Natural killer cell (primary cell): ENCODE data around the gene HELZ. TPM values are rescaled to one million over a fixed set of nuclear protein-coding genes. Genes with fewer than 3 reads are reported as not detected.
A peak's percentile ranks its signal among the peaks of the same experiment; 100 is the strongest.

Experiments
- ATAC-seq, 3 donors: fragments of 150-1000 bp in 2 of 3; fragments of 200-7000 bp in 1 of 3; cut with Tn5 transposase; 1 replicate in 1 of 3; 2 replicates in 2 of 3; pipeline ENCODE4 v1.10.0; 2021; ENCODE audit warnings: mild to moderate bottlenecking in 2 of 3, moderate library complexity in 2 of 3
- DNase-seq, 2 donors: peaks; one replicate each; pipeline versions ENCODE4 v3.0.0 to v3.0.0-alpha.2; 2013 to 2021; ENCODE audit warnings: mixed read lengths in 1 of 2
- H3K27ac ChIP-seq: one replicate; pipeline ENCODE4 v1.5.1; 2013; ENCODE audit warnings: mild to moderate bottlenecking, low read length
- H3K27me3 ChIP-seq: one replicate; pipeline ENCODE4 v1.6.1; 2013; ENCODE audit warnings: low read length; ENCODE audit not compliant: control insufficient read depth, insufficient read depth
- H3K36me3 ChIP-seq: one replicate; pipeline ENCODE4 v1.6.1; 2013; ENCODE audit warnings: low read length; ENCODE audit not compliant: control insufficient read depth, insufficient read depth
- H3K4me1 ChIP-seq: one replicate; pipeline ENCODE4 v1.6.1; 2013; ENCODE audit warnings: low read length; ENCODE audit not compliant: control insufficient read depth, insufficient read depth
- H3K4me3 ChIP-seq: one replicate; pipeline ENCODE4 v1.5.1; 2013; ENCODE audit warnings: low read length
- H3K9me3 ChIP-seq: one replicate; pipeline ENCODE4 v1.6.1; 2013; ENCODE audit warnings: low read length; ENCODE audit not compliant: control insufficient read depth, insufficient read depth
- H3K27ac Mint-ChIP-seq, 2 donors: one replicate each; pipeline ENCODE4 v1.8.0; 2022; ENCODE audit warnings: mild to moderate bottlenecking in 2 of 2, mixed read lengths in 2 of 2, moderate library complexity in 1 of 2
- H3K27me3 Mint-ChIP-seq, 2 donors: one replicate each; pipeline ENCODE4 v1.8.0; 2022; ENCODE audit warnings: low read depth in 2 of 2, mixed read lengths in 2 of 2
- H3K36me3 Mint-ChIP-seq: one replicate; pipeline ENCODE4 v1.8.0; 2022; ENCODE audit warnings: mixed read lengths
- H3K4me1 Mint-ChIP-seq, 2 donors: one replicate each; pipeline ENCODE4 v1.8.0; 2022; ENCODE audit warnings: mixed read lengths in 2 of 2
- H3K4me3 Mint-ChIP-seq: one replicate; pipeline ENCODE4 v1.8.0; 2022; ENCODE audit warnings: mild to moderate bottlenecking, moderate library complexity, mixed read lengths
- H3K9me3 Mint-ChIP-seq, 2 donors: one replicate each; pipeline ENCODE4 v1.8.0; 2022; ENCODE audit warnings: mixed read lengths in 2 of 2
- WGBS: methylation state at CpG from one replicate; pipeline ENCODE4 v1.1.7; 2013; ENCODE audit warnings: missing lambda C conversion rate; ENCODE audit not compliant: insufficient coverage; 5-methylcytosine and 5-hydroxymethylcytosine counted together
- intact Hi-C: fragments of 100-400 bp; cut with micrococcal nuclease; formaldehyde crosslinking; loops from one replicate; pipeline ENCODE4 v1.14.2; 2022
- total RNA-seq, 4 donors: library from RNA; stranded (reverse); fragments of 120-200 nt in 1 of 4; gene quantifications; one replicate each; pipeline versions ENCODE4 v1.2.3 to v1.2.4, GENCODE V29; 2013 to 2022
- TF ChIP-seq, protein P1 (sequence below): fragments of 200-600 bp; IDR thresholded peaks from one replicate; pipeline ENCODE4 v1.8.0; 2022; ENCODE audit warnings: antibody characterized with exemption

HELZ gene
- total RNA-seq, 3 donors from 2014 or later (not counting 1 experiment from before 2014, with no cell fraction given): 274 to 355 (median 292) TPM

DNA sequence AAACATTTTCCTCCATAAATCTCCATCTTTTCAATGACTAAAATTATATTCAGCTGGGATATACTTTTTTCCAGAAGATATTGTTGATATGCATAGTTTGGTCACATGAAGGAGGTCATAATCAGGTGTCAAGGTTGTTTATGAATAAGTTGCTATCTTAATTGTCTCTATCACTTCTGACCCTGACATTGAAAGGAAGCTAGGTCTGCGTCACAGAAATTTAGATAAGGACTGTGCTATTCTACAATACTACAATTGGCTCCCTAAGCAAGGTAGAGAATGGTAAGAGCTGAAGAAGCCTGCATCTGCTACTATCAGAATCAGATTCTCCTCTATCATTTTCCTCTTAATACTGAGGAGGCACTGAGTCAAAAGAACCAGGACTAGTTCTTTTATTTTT, 133.2 kb downstream of the HELZ start:
- Histone ChIP-seq H3K4me1 (no peaks in the 10 kb centered on the region), H3K27ac (no peak overlapping the region), H3K4me3 (no peak overlapping the region), H3K27me3 (no peaks in the 10 kb centered on the region), H3K36me3 (peaks cover 80% of the 10 kb centered on the region), H3K9me3 (no peaks in the 10 kb centered on the region)
- Mint-ChIP-seq H3K36me3 (peaks cover 57% of the 10 kb centered on the region), H3K27ac (no peak overlapping the region), H3K4me3 (no peak overlapping the region), H3K27me3 (no peaks in the 10 kb centered on the region), H3K9me3 (peaks cover 5 to 15% of the 10 kb centered on the region in 2 donors), H3K4me1 (peaks cover 25 to 29% of the 10 kb centered on the region in 2 donors)
- no peak for DNase-seq
- ATAC-seq: no peak
- TF ChIP-seq, protein P1, sequence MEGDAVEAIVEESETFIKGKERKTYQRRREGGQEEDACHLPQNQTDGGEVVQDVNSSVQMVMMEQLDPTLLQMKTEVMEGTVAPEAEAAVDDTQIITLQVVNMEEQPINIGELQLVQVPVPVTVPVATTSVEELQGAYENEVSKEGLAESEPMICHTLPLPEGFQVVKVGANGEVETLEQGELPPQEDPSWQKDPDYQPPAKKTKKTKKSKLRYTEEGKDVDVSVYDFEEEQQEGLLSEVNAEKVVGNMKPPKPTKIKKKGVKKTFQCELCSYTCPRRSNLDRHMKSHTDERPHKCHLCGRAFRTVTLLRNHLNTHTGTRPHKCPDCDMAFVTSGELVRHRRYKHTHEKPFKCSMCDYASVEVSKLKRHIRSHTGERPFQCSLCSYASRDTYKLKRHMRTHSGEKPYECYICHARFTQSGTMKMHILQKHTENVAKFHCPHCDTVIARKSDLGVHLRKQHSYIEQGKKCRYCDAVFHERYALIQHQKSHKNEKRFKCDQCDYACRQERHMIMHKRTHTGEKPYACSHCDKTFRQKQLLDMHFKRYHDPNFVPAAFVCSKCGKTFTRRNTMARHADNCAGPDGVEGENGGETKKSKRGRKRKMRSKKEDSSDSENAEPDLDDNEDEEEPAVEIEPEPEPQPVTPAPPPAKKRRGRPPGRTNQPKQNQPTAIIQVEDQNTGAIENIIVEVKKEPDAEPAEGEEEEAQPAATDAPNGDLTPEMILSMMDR: no peak
- intact Hi-C loops: no loop called here
- no CpG with 5 or more reads among the region's 1 CpG for WGBS

DNA sequence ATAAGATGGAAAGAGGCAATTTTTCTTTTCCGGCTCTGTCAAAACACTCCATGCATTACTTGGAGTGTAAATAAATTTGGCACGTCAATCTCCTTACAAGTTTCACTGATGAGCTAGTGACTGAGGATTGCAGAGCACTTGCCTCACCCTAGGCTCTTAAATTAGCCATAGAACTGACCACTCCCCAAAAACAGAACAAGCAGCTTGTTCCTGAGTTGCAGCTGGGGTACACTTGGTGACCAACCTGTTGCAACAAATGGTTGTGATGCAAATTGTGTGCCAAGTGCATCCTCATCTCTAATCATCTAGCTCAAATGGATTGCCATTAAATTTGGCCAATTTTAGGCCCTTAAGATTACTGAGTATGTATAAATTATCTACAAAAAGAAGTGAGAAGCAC, 133.7 kb downstream of the HELZ start:
- peaks cover 53% of the 10 kb centered on the region for H3K36me3 Mint-ChIP-seq
- peaks cover 4 to 13% of the 10 kb centered on the region in 2 donors for H3K9me3 Mint-ChIP-seq
- Histone ChIP-seq H3K27ac (no peak overlapping the region), H3K4me1 (no peaks in the 10 kb centered on the region), H3K4me3 (no peak overlapping the region), H3K9me3 (no peaks in the 10 kb centered on the region), H3K27me3 (no peaks in the 10 kb centered on the region), H3K36me3 (peaks cover 80% of the 10 kb centered on the region)
- peak overlapping the region in 1 of 2 donors; percentile 11 for H3K27ac Mint-ChIP-seq
- H3K4me3 Mint-ChIP-seq: no peak overlapping the region
- WGBS: 96% methylated on average over 2 of the region's 2 CpGs
- TF ChIP-seq, protein P1: no peak
- ATAC-seq (no peak), DNase-seq (no peak)
- H3K4me1 Mint-ChIP-seq: peaks cover 22 to 29% of the 10 kb centered on the region in 2 donors
- intact Hi-C loops: no loop called here
- no peaks in the 10 kb centered on the region for H3K27me3 Mint-ChIP-seq

DNA sequence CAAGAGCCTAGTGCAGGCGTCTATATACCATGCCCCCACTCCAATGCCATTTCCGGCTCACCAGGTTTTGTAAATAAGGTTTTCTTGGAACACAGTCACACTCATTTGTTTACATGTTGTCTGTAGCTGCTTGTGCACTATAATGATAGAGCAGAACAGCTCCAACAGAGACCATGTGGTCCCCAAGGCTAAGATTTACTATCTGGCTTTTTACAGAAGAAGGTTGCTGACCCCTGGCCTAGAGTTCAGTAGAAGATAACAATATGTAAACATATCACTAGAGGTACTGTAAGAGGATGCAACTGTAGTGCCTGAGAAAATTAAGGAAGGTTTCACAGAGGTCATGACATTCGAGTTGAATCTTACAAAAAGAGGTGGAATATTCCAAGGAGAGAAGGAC, 134.4 kb downstream of the HELZ start:
- peaks cover 3 to 8% of the 10 kb centered on the region in 2 donors for H3K9me3 Mint-ChIP-seq
- no peak for ATAC-seq
- H3K36me3 Mint-ChIP-seq: peaks cover 46% of the 10 kb centered on the region
- Histone ChIP-seq H3K4me1 (no peaks in the 10 kb centered on the region), H3K27me3 (no peaks in the 10 kb centered on the region), H3K36me3 (peaks cover 76% of the 10 kb centered on the region), H3K4me3 (no peak overlapping the region), H3K27ac (no peak overlapping the region), H3K9me3 (no peaks in the 10 kb centered on the region)
- WGBS: 97% methylated on average over 2 of the region's 3 CpGs
- no peak overlapping the region for H3K4me3 Mint-ChIP-seq
- H3K27me3 Mint-ChIP-seq: no peaks in the 10 kb centered on the region
- intact Hi-C loops: no loop called here
- H3K27ac Mint-ChIP-seq: peak overlapping the region in 1 of 2 donors; percentile 70
- DNase-seq: no peak
- TF ChIP-seq, protein P1: no peak
- peaks cover 22 to 27% of the 10 kb centered on the region in 2 donors for H3K4me1 Mint-ChIP-seq

DNA sequence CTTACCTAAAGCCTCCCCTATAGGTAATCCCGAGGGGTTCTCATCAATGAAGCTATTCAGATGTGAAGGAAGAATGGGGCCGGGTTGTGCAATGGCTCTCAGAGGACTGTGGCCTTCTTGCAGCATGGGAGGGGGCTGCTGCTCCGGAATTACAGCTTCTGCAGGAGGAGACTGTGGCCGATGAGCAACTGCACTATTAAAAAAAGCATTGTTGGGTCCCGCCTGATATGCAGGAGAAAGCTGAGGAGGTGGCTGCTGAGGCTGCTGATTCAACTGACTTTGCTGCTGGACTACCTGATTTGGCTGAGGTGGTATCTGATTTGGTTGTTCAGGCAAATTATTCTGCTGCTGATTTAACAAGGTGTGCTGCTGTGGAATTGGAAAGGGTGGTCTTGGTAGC, 135.9 kb downstream of the HELZ start:
- H3K27me3 Mint-ChIP-seq: no peaks in the 10 kb centered on the region
- H3K27ac ChIP-seq: no peak overlapping the region
- DNase-seq (no peak), ATAC-seq (no peak)
- TF ChIP-seq, protein P1: no peak
- intact Hi-C loops: no loop called here
- peaks cover 70% of the 10 kb centered on the region for H3K36me3 ChIP-seq
- H3K36me3 Mint-ChIP-seq: peaks cover 35% of the 10 kb centered on the region
- no peaks in the 10 kb centered on the region for H3K9me3 ChIP-seq
- no peaks in the 10 kb centered on the region for H3K27me3 ChIP-seq
- WGBS: 96% methylated on average over 5 of the region's 5 CpGs
- H3K9me3 Mint-ChIP-seq: no peaks in the 10 kb centered on the region
- no peak overlapping the region for H3K4me3 ChIP-seq
- peak overlapping the region; percentile 37 to 38 for H3K27ac Mint-ChIP-seq
- no peak overlapping the region for H3K4me3 Mint-ChIP-seq
- H3K4me1 Mint-ChIP-seq: peaks cover 25 to 26% of the 10 kb centered on the region in 2 donors
- H3K4me1 ChIP-seq: no peaks in the 10 kb centered on the region
